ENCODE data around the gene WDR33. TPM values are rescaled to one million over a fixed set of nuclear protein-coding genes. Genes with fewer than 3 reads are reported as not detected.

Gene WDR33
- polyA plus RNA-seq = 48.4 and 50.4 TPM in 2 replicates

GRCh38 chr2:127810619-127811396, at the start of gene WDR33:
Gene WDR33, minus strand, starts transcription at chr2:127811171. Its CDS starts 40,190 bp downstream, at chr2:127770981.

GRCh38 chr2:127701193-127701650, 109.7 kb downstream of the WDR33 start, which contains the start of gene SFT2D3:
Gene SFT2D3, plus strand, starts transcription at chr2:127701497. Its CDS starts 32 bp downstream, at chr2:127701529.

GRCh38 chr2:127675331-127676261, 135.4 kb downstream of the WDR33 start, which contains the start of gene LIMS2:
Gene LIMS2, minus strand, starts transcription at chr2:127675530. Its CDS starts 506 bp downstream, at chr2:127675024.

Other genes with a start within 250 kb of the WDR33 start
- 0.12 and 0.71 TPM in 2 replicates for gene GPR17, start 165.0 kb downstream of the WDR33 start, polyA plus RNA-seq
- 0.17 and 2.3 TPM in 2 replicates for gene LIMS2, start 135.6 kb downstream of the WDR33 start, polyA plus RNA-seq
- gene SFT2D3, start 109.7 kb downstream of the WDR33 start, polyA plus RNA-seq = 0.64 TPM in 1 of 2 replicates, not detected in the other
- gene POLR2D, start 47.0 kb upstream of the WDR33 start, polyA plus RNA-seq = 7.7 and 10.2 TPM in 2 replicates
- gene AMMECR1L, start 74.8 kb upstream of the WDR33 start, polyA plus RNA-seq = 5.0 and 5.2 TPM in 2 replicates
- gene SAP130, start 216.9 kb upstream of the WDR33 start, polyA plus RNA-seq = 5.7 and 6.2 TPM in 2 replicates